Kidney (tissue), 14 donors: ENCODE measurements around the gene ADAMTSL3. TPM values are rescaled to one million over a fixed set of nuclear protein-coding genes. Genes with fewer than 3 reads are reported as not detected.

Source experiments
- DNase-seq, 5 donors: peaks; one replicate each; pipeline ENCODE4 v3.0.0-alpha.2; 2013 to 2020
- FAIRE-seq: peaks from 2 replicates; lab custom pipeline; 2012; peaks lifted over from hg19 to GRCh38; lab: Jason Lieb, UNC
- H3K27ac ChIP-seq, 2 donors: one replicate each; pipeline ENCODE4 v1.7.0; 2013; ENCODE audit warnings: low read depth in 2 of 2, low read length in 2 of 2, inconsistent platforms in 1 of 2
- H3K27me3 ChIP-seq: one replicate; pipeline ENCODE4 v1.7.1; 2013; ENCODE audit warnings: low read length, inconsistent platforms; ENCODE audit not compliant: control insufficient read depth, insufficient read depth
- H3K36me3 ChIP-seq, 3 donors: one replicate each; pipeline versions ENCODE4 v1.7.0 to v1.7.1; 2013; ENCODE audit warnings: low read length in 3 of 3, control low read depth in 1 of 3, inconsistent platforms in 1 of 3; ENCODE audit not compliant: insufficient read depth in 3 of 3, control insufficient read depth in 2 of 3
- H3K4me1 ChIP-seq, 3 donors: one replicate each; pipeline versions ENCODE4 v1.7.0 to v1.7.1; 2013; ENCODE audit warnings: low read length in 3 of 3, inconsistent platforms in 1 of 3, low read depth in 1 of 3; ENCODE audit not compliant: control insufficient read depth in 2 of 3, insufficient read depth in 2 of 3
- H3K4me3 ChIP-seq, 3 donors: one replicate each; pipeline versions ENCODE4 v1.7.0 to v1.8.1; 2013; ENCODE audit warnings: low read length in 3 of 3, control low read depth in 1 of 3, inconsistent platforms in 1 of 3
- H3K9ac ChIP-seq, 3 donors: one replicate each; pipeline versions ENCODE4 v1.7.0 to v1.7.1; 2013; ENCODE audit warnings: low read length in 3 of 3, control low read depth in 1 of 3, inconsistent platforms in 1 of 3
- H3K9me3 ChIP-seq, 3 donors: one replicate each; pipeline versions ENCODE4 v1.7.0 to v1.7.1; 2013; ENCODE audit warnings: low read length in 3 of 3, control low read depth in 1 of 3, inconsistent platforms in 1 of 3; ENCODE audit not compliant: control insufficient read depth in 2 of 3, insufficient read depth in 1 of 3
- CTCF ChIP-seq: IDR thresholded peaks from 3 replicates; pipeline ENCODE4 v1.5.1; 2012; ENCODE audit warnings: mild to moderate bottlenecking, moderate library complexity, borderline replicate concordance; ENCODE audit not compliant: insufficient read depth; ENCODE audit errors: extremely low read depth
- intact Hi-C: fragments of 100-400 bp; cut with DNase I; formaldehyde crosslinking; loops from one replicate; pipeline ENCODE4 v1.11.1; 2022
- polyA plus RNA-seq: library from polyadenylated mRNA; stranded (reverse); fragments of 350-450 nt; fragmentation: Illumina TruSeq; extraction: RNeasy Lipid Tissue Mini Kit (QIAGEN cat#74804); gene quantifications from one replicate; pipeline ENCODE4 v1.2.3, GENCODE V29; 2014; ENCODE audit warnings: low read depth, low replicate concordance; ENCODE audit not compliant: insufficient read depth
- total RNA-seq: library from RNA; stranded (reverse); fragmentation: NEBNext Ultra II Directional; extraction: Animal tissue kit (Norgen Biotek cat#: 25700); gene quantifications from one replicate; pipeline ENCODE4 v1.2.1, GENCODE V29; 2021
- donor health status: control.
- donor health status: control.
- donor health status: control.
- donor health status: control.
- donor health status: control.
- donor health status: DM: yes; HTN: yes; CAD: no.
- donor health status: Normal renal cell carcinoma (clear cell type).

The ADAMTSL3 gene
- total and polyA plus RNA-seq, 2 donors from 2014 or later = 1.6 to 23.4 TPM

GRCh38 chr15:83708328-83708727 lies 54.4 kb downstream of the ADAMTSL3 start:
- no peak overlapping the region for H3K4me3 ChIP-seq
- H3K27ac ChIP-seq = no peak overlapping the region
- no peaks in the 10 kb centered on the region for H3K27me3 ChIP-seq
- H3K9me3 ChIP-seq = no peaks in the 10 kb centered on the region
- H3K9ac ChIP-seq = no peak overlapping the region
- no peak for FAIRE-seq
- H3K36me3 ChIP-seq = no peaks in the 10 kb centered on the region
- no peak for TF ChIP-seq CTCF
- intact Hi-C loops = no loop called here
- no peak for DNase-seq
- H3K4me1 ChIP-seq = no peaks in the 10 kb centered on the region

- no peak for FAIRE-seq
Measured at GRCh38 chr15:83709241-83709640, 55.3 kb downstream of the ADAMTSL3 start.

GRCh38 chr15:83709811-83710210 lies 55.9 kb downstream of the ADAMTSL3 start:
- Histone ChIP-seq H3K9ac (no peak overlapping the region), H3K9me3 (no peaks in the 10 kb centered on the region), H3K4me1 (no peaks in the 10 kb centered on the region), H3K27me3 (no peaks in the 10 kb centered on the region), H3K4me3 (no peak overlapping the region), H3K36me3 (no peaks in the 10 kb centered on the region), H3K27ac (no peak overlapping the region)
- DNase-seq (no peak), FAIRE-seq (no peak)
- no peak for TF ChIP-seq CTCF
- intact Hi-C loops = no loop called here

More at GRCh38 chr15:83709241-83709640, 55.3 kb downstream of the ADAMTSL3 start:
- no peaks in the 10 kb centered on the region for H3K36me3 ChIP-seq
- H3K27ac ChIP-seq = no peak overlapping the region
- intact Hi-C loops = no loop called here
- no peak for DNase-seq
- no peaks in the 10 kb centered on the region for H3K4me1 ChIP-seq
- no peak overlapping the region for H3K9ac ChIP-seq
- no peak for TF ChIP-seq CTCF
- H3K9me3 ChIP-seq = no peaks in the 10 kb centered on the region
- no peak overlapping the region for H3K4me3 ChIP-seq
- no peaks in the 10 kb centered on the region for H3K27me3 ChIP-seq

GRCh38 chr15:83710452-83710851 lies 56.5 kb downstream of the ADAMTSL3 start:
- Histone ChIP-seq H3K27me3 (no peaks in the 10 kb centered on the region), H3K4me3 (no peak overlapping the region), H3K4me1 (no peaks in the 10 kb centered on the region), H3K9ac (no peak overlapping the region), H3K27ac (no peak overlapping the region), H3K9me3 (no peaks in the 10 kb centered on the region), H3K36me3 (no peaks in the 10 kb centered on the region)
- no peak for TF ChIP-seq CTCF
- intact Hi-C loops = no loop called here
- no peak for FAIRE-seq
- DNase-seq = no peak
